ENCODE results near the gene ANKRD42.
"Not testable (repeated sequence)": the region's sequence is repeated elsewhere in the genome, so short reads cannot be mapped to it uniquely, and the experiment has no call there.

The ANKRD42 gene

GRCh38 chr11:83174008-83174407, 19.5 kb upstream of the ANKRD42 start:
- no peak for DNase-seq

- no peak for DNase-seq
Observed at GRCh38 chr11:83175815-83176214, 17.7 kb upstream of the ANKRD42 start.

DNA sequence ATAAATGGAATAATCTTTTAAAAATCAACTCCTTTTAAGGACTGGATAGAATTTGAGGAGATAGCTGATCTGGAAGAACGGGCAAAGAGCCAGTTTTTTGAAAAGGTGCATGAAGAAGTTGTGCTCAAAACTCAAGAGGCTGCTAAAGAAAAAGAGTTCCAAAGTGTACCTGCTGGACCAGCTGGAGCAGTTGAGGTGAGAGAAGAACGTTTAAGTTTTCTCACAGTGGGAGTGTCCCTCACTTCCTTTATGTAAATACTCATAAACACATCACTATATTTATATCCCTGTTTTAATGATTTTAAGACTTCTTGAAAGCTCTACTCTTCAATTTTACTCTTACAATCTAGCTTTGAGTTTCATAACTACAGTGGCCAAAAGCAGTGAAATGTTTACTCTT, 11.7 kb upstream of the ANKRD42 start:
- DNase-seq, result no peak

- no peak for DNase-seq
Observed at GRCh38 chr11:83185767-83186166, 7.7 kb upstream of the ANKRD42 start.

DNA sequence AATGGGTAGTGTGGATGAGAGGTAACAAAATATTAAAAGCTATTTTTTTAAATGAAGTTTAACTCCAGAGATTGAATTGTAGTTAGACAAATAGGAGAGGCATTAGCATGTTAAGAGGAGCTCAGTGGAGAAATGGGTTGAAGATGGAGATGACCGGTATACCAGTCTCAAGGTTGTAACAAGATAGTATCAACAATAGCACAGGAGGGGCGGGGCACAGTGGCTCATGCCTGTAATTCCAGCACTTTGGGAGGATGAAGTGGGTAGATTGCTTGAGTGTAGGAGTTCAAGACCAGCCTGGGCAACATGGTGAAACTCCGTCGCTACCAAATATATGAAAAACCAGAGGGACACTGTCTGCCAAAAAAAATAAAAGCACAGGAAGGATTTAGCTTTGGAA, 6.0 kb upstream of the ANKRD42 start:
- DNase-seq, result no peak

DNA sequence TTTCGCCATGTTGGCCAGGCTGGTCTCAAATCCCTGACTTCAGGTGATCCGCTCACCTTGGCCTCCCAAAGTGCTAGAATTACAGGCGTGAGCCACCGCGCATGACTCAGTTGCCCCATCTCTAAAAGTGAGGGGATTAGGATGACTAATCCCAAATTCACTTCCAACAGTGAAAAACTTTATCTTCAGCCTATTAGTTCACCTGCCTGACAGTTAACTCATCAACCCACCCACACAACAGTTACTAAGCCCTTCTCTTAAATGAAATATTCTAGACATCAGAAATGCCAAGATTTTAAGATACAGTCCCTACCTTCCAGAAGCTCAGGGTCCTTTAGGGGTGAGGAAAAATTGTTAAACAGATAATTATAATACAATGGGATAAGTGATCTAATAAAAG, 2.0 kb upstream of the ANKRD42 start:
- no peak for DNase-seq

- no peak for DNase-seq
Observed at GRCh38 chr11:83191986-83192385, 1.5 kb upstream of the ANKRD42 start.

- no peak for DNase-seq
Observed at GRCh38 chr11:83192606-83193245, 786 bp upstream of the ANKRD42 start.

DNA sequence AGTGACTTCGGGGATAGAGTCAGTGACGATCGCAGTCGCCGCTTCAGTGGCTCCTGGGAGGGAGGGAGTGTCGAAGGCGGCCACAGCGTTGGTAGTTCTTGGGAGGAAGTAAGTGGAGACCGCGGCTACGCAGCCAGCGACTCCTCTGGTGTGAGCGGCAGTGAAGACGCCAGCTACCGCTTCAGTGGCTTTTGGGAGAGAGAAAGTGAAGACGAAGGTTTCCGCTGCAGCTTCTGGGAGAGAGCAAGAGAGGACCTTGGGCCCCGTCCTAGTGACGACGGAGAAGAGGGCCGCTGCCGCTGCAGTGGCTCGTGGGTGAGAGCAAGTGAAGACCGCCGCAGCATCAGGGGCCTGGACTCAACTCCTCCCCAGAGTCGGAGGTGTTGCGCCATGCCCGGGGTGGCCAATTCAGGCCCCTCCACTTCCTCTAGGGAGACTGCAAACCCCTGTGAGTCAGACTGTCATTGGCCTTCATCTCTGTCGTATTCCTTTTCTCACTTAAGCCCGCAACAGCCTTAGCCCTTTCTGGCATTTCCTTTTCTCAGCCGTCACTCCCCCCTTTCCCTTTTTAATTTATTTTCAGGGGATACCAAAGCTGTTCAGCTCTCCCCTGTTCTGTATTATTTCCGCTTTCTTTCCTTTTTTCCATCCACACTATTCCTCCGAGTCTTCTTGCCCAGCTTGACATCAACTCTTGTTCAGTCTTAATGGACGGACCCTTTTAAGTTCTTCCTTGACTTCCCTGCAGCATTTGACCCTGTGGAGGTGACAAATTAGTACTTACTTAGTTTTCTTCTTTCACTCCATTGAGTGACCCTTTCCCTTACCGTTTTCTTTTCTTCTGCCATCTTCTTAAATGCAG, 1.0 kb downstream of the ANKRD42 start:
- peak; percentile 61 for DNase-seq

DNA sequence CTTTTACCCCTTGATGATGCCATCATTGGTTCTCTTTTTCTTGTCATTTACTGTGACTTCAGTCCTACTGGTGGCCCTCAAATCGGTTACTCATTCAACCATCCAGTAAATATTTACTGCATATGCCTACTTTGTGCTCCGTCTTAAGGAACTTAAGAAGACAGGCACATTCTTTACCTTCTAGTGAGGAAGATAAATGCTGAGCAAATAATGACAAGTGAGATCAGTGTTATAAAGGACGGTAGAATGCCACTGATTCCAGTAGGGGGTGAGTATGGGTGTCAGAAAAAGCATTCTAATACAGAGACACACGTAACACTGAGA, 1.6 kb downstream of the ANKRD42 start:
- no peak for DNase-seq

DNA sequence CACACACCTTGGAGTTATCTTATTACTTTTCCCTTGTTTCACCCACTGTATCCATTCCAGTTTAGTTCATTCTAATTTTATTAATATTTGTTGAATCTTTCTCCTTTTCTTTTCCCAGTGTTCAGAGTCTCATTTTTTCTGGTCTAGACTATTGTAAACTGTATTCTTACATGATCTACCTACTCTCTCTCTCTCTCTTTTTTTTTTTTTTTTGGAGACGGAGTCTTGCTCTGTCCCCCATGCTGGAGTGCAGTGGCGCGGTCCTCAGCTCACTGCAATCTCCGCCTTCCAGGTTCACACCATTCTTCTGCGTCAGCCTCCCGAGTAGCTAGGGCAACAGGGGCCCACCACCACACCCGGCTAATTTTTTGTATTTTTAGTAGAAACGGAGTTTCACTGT, 2.1 kb downstream of the ANKRD42 start:
- no peak for DNase-seq

DNA sequence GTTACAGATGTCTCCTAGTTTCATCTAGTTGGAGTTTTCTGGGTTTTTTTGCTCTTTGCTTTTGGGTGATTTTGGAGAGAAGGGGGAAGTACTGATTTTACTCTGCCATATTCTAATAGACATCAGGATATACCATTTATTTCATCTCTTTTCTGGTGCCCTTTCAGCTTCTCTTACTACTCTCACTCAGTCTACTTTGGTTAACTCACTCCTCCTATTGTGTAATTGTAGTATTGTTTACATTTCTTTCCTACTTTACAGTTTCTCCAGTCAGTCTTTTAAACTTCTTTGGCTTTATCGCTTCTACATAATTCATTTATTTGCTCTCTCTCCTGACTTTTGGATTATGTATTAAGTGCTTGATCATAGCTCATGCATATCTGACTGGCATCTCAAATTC, 6.5 kb downstream of the ANKRD42 start:
- DNase-seq, result no peak

DNA sequence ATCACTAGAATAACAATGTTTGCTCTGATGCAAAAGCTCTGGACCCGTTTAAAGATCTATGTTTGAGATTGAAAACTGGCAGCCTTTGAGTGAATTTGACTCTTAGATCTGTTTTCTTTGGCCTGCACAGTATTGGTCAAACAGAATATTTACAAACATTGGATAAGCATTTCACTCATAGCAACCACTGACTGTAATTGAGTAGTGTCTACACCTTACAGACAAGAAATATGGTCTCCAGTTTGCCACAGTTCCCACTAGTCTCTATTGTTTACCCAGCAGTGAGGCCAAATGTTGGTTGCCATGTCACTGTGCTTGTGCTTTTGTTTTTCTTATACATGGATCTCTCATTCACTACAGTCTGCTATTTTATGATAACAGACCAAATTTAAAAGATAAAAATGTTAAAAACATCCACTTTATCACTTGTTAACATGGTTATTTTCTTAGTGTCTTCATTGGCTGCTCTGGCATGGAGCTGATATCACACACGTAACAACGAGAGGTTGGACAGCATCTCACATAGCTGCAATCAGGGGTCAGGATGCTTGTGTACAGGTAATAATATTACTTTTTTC, 12.2 kb downstream of the ANKRD42 start:
- no peak for DNase-seq

DNA sequence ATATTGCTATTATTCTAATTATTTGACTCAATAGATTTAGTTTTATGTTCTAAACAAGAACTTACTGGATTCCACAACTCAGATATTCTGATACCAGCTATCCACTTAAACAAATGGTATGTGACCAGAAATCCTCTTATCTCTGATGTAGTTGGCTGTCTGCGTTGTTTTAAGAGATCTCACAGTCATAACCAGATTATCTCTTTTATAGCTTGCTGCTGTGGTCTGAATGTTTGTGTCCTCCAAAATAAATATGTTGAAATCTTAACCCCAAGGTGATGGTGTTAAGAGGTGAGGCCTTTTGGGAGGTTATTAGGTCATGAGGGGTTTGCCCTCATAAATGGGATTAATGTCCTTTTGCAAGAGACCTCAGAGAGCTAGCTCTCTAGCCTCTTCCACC, 12.7 kb downstream of the ANKRD42 start:
- DNase-seq, result no peak

DNA sequence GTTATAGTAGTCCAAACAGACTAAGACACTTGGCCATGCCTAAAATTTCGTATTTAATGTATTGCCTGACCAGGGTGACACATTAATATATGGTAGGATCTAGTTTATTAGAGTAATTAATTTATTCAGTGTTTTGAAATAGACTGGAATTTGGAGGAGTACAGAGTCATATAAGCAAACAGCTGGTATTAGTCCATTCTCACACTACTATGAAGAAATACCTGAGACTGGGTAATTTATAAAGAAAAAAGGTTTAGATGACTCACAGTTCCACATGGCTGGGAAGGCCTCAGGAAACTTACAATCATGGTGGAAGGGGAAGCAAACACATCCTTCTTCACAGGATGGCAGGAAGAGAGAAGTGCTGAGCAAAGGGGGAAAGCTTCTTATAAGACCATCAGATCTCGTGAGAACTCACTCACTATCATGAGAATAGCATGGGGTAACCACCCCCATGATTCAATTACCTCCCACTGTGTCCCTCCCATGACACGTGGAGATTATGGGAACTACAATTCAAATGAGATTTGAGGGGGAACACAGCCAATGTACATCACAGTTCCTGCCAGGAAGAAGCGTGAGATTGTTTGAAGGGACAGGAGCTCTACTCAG, 13.4 kb downstream of the ANKRD42 start:
- not testable (repeated sequence) for DNase-seq

DNA sequence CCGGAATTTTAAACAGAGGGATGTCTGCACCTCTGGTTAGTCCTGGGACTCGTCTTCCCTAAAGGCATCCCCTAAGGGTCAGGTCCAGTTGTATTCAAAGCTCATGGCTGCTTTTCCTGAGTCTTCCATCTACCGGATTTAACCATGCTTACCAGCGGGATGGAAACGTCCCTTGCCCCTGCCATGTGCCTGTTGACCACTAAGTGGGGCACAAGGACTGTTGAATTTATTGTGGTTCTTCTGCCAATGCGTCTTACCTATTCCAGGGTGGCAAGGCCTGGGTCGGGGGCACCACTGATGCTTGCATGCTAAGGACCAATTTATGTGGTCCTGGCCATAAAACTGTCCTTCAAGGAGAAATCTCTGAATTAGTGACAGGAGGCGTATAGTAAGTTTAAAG, 25.6 kb downstream of the ANKRD42 start:
- no peak for DNase-seq

DNA sequence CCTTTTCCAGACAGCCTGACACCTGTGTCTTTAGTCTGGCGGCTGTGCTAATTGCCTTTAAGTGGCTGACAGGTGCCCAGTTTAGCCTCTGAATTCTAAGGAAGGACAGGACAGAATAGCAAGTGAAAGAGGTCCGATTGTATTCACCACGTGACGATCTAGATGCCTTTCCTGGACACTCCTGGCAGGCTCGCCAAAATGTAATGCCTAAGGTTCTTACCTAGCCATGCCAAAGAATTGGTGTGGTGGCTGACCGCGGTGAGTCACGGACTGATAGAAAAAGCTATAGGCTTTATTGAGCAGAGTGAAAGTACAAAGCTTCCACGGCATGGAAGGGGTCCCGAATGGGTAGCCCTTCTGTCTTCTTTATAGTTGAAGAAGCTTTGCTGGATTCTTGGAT, 26.7 kb downstream of the ANKRD42 start:
- no peak for DNase-seq

DNA sequence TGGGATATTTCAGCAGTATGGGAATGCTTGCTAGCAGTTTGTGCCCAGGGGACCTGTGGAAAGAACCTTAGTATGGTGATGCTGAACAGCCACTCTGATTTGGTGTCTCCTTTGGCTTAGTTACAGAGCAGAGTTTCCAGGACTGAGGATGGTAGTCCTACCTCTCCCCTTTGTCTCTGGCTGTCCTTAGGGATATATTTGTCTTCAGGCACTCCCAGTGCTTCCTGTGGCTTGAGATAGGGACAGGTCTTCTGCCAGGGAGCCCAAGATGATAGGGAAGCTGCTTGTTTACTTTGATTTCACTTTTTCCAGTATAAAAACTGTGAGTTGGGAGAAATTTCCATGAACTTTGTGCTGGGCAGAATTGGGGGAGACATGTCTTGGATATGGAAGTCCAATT, 28.2 kb downstream of the ANKRD42 start:
- DNase-seq, result no peak

DNA sequence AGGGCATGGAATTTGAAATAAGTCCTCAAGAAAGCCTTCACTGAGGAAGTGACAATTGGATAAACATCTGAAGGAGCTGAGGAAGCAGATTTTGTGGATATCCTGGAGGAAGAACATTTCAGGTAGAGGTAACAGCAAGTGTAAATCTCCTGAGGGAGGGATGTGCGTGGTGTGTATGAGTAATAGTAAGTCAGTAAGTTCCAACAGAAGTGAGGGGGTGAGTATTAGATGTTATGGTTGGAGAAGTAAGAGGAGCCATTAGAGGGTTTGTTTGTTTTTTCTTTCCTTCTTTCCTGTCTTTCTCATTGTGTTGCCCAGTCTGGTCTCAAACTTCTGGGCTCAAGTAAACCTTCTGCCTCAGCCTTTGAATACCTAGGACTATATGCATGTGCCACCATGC, 29.0 kb downstream of the ANKRD42 start:
- no peak for DNase-seq

GRCh38 chr11:83223457-83223856, 29.9 kb downstream of the ANKRD42 start:
- DNase-seq, result no peak

DNA sequence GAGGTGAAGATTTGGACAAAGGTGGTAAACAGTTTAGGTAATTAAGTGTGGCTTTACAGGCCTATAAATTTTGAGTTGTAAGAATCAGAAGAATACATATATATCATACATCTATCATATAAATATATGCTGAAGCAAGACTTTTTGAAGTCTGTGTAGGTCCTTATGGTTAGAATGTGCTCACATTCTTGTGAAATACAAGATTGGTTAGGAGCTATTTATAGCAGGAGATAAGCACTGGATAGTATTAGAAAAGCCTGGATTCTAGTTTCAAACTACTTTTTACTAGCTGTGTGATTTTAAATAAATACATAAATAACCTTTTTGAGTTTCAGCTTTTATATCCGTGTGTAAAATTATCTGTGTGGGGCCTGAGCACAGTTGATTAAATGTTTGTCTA, 42.3 kb downstream of the ANKRD42 start:
- DNase-seq, result no peak

GRCh38 chr11:83238111-83238510, 44.6 kb downstream of the ANKRD42 start:
- DNase-seq, result no peak

DNA sequence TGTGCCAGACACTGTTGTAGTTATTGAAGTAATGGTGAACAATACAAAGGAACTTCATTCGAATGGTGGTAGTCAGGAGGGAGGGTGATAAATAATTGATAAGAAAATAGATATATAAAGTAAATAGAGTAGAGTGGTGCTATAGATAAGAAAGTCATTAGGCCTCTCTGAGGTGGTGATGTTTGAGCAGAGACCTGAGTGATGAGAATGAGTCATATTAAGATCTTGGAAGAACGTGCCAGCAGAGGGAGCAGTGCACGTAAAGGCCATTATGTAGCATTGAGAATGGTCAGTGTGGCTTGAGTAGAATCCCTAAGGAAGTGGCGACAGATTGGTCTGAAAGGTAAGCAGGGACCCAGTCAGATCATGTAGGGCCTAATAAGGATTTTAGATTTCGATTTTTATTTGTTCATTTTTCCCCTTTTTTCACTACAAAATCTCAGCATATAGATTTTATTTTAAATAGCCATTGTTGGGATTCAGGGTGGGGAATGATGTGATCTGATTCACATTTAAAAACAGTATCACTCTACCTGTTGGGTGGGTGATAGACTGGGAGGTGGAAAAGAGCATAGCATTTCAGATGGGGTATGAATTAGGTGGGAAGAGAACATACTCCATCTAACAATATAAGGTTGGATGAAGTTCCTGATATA, 47.9 kb downstream of the ANKRD42 start:
- peak; percentile 23 for DNase-seq
